OCI-M2 (cell line): Measurements from ENCODE around the gene BRIP1.
"Not testable (repeated sequence)": the region's sequence is repeated elsewhere in the genome, so short reads cannot be mapped to it uniquely, and the experiment has no call there.

Experiments
- DNase-seq: peaks from one replicate; lab custom pipeline; 2025; ENCODE audit not compliant: unreplicated experiment; lab: John Stamatoyannopoulos, UW

BRIP1 gene

GRCh38 chr17:61831099-61831498, 32.2 kb downstream of the BRIP1 start:
- DNase-seq = no peak

GRCh38 chr17:61828694-61829093, 34.6 kb downstream of the BRIP1 start:
- no peak for DNase-seq

GRCh38 chr17:61827649-61828395, 35.5 kb downstream of the BRIP1 start:
- no peak for DNase-seq

GRCh38 chr17:61826866-61827265, 36.5 kb downstream of the BRIP1 start:
- DNase-seq = not testable (repeated sequence)

GRCh38 chr17:61826198-61826597, 37.1 kb downstream of the BRIP1 start:
- DNase-seq = not testable (repeated sequence)

- no peak for DNase-seq
These were observed 37.7 kb downstream of the BRIP1 start for GRCh38 chr17:61825448-61826137.

GRCh38 chr17:61822326-61823285, 40.7 kb downstream of the BRIP1 start:
- DNase-seq = no peak

- no peak for DNase-seq
These were observed 41.7 kb downstream of the BRIP1 start for GRCh38 chr17:61821655-61822054.

- DNase-seq = not testable (repeated sequence)
These were observed 44.1 kb downstream of the BRIP1 start for GRCh38 chr17:61819265-61819664.

GRCh38 chr17:61818225-61818624, 45.1 kb downstream of the BRIP1 start:
- no peak for DNase-seq

- DNase-seq = no peak
These were observed 45.9 kb downstream of the BRIP1 start for GRCh38 chr17:61817452-61817851.

GRCh38 chr17:61816538-61816937, 46.8 kb downstream of the BRIP1 start:
- DNase-seq = no peak

- no peak for DNase-seq
These were observed 47.3 kb downstream of the BRIP1 start for GRCh38 chr17:61815863-61816503.

- DNase-seq = no peak
These were observed 48.8 kb downstream of the BRIP1 start for GRCh38 chr17:61814485-61814884.

GRCh38 chr17:61813211-61813610, 50.1 kb downstream of the BRIP1 start:
- DNase-seq = no peak

GRCh38 chr17:61812747-61813146, 50.6 kb downstream of the BRIP1 start:
- no peak for DNase-seq

GRCh38 chr17:61809816-61810392, 53.4 kb downstream of the BRIP1 start:
- DNase-seq = no peak

- no peak for DNase-seq
These were observed 54.9 kb downstream of the BRIP1 start for GRCh38 chr17:61808442-61808841.

GRCh38 chr17:61806936-61807335, 56.4 kb downstream of the BRIP1 start:
- DNase-seq = no peak

- no peak for DNase-seq
These were observed 57.1 kb downstream of the BRIP1 start for GRCh38 chr17:61806081-61806828.
